WTC11 (cell line): ENCODE data around the gene CAMSAP3. TPM values are rescaled to one million over a fixed set of nuclear protein-coding genes. Genes with fewer than 3 reads are reported as not detected.

Source experiments
- ATAC-seq: fragments of 200-7000 bp; cut with Tn5 transposase; 2 replicates; pipeline ENCODE4 v1.10.0; 2021; ENCODE audit warnings: mild to moderate bottlenecking, moderate library complexity
- CTCF ChIA-PET: fragments of 300-600 bp; sonication (Branson Sonifier 250); formaldehyde crosslinking; loops from one replicate; lab custom pipeline; 2021; ENCODE audit warnings: antibody characterized with exemption; lab: Charles Lee
- POLR2A ChIA-PET: fragments of 350-600 bp; sonication (Branson Sonifier 250); formaldehyde crosslinking; loops from one replicate; lab custom pipeline; 2021; ENCODE audit warnings: antibody characterized with exemption; lab: Charles Lee
- DNase-seq: peaks from one replicate; pipeline ENCODE4 v3.0.0; 2021; ENCODE audit warnings: low spot score
- H3K27ac Mint-ChIP-seq: 2 replicates; pipeline ENCODE4 v1.8.0; 2021; ENCODE audit warnings: mixed read lengths
- H3K27me3 Mint-ChIP-seq: 2 replicates; pipeline ENCODE4 v1.8.0; 2021; ENCODE audit warnings: low read depth, mild to moderate bottlenecking, moderate library complexity, mixed read lengths
- H3K36me3 Mint-ChIP-seq: 2 replicates; pipeline ENCODE4 v1.8.0; 2021; ENCODE audit warnings: mixed read lengths
- H3K4me1 Mint-ChIP-seq: 2 replicates; pipeline ENCODE4 v1.8.0; 2022; ENCODE audit warnings: mixed read lengths
- H3K4me3 Mint-ChIP-seq: 2 replicates; pipeline ENCODE4 v1.8.0; 2021; ENCODE audit warnings: mild to moderate bottlenecking, moderate library complexity, mixed read lengths
- H3K9me3 Mint-ChIP-seq: 2 replicates; pipeline ENCODE4 v1.8.0; 2021; ENCODE audit warnings: mixed read lengths
- E2F5 ChIP-seq: sonication (generic); formaldehyde crosslinking; IDR thresholded peaks from 2 replicates; pipeline ENCODE4 v1.8.1; 2022; ENCODE audit warnings: mild to moderate bottlenecking, moderate library complexity, missing genetic modification reagents
- ETV6 ChIP-seq: sonication (generic); formaldehyde crosslinking; IDR thresholded peaks from 2 replicates; pipeline ENCODE4 v1.8.1; 2022; ENCODE audit warnings: mild to moderate bottlenecking, missing genetic modification reagents
- GABPB1 ChIP-seq: sonication (generic); formaldehyde crosslinking; IDR thresholded peaks from 2 replicates; pipeline ENCODE4 v1.8.1; 2023; ENCODE audit warnings: mild to moderate bottlenecking, missing genetic modification reagents
- NFATC4 ChIP-seq: fragments of 250-450 bp; sonication (Bioruptor Pico); IDR thresholded peaks from 2 replicates; pipeline ENCODE4 v1.9.0; 2021; ENCODE audit warnings: mild to moderate bottlenecking
- NR1H2 ChIP-seq: sonication (generic); formaldehyde crosslinking; IDR thresholded peaks from 2 replicates; pipeline ENCODE4 v1.9.0; 2021; ENCODE audit warnings: mild to moderate bottlenecking, moderate library complexity, missing genetic modification reagents
- PRRX2 ChIP-seq: fragments of 250-450 bp; sonication (Bioruptor Pico); IDR thresholded peaks from 2 replicates; pipeline ENCODE4 v1.8.0; 2021; ENCODE audit warnings: mild to moderate bottlenecking
- SMAD4 ChIP-seq: sonication (generic); formaldehyde crosslinking; IDR thresholded peaks from 2 replicates; pipeline ENCODE4 v1.8.0; 2022; ENCODE audit warnings: mild to moderate bottlenecking, missing genetic modification reagents
- SOX15 ChIP-seq: fragments of 250-450 bp; sonication (Bioruptor Pico); IDR thresholded peaks from 2 replicates; pipeline ENCODE4 v1.9.0; 2021; ENCODE audit warnings: mild to moderate bottlenecking
- ZNF425 ChIP-seq: fragments of 250-450 bp; sonication (Bioruptor Pico); conservative IDR thresholded peaks from 2 replicates; pipeline ENCODE4 v1.9.0; 2021; ENCODE audit warnings: mild to moderate bottlenecking
- ZNF532 ChIP-seq: fragments of 250-450 bp; sonication (Bioruptor Pico); IDR thresholded peaks from 2 replicates; pipeline ENCODE4 v1.9.0; 2021; ENCODE audit warnings: mild to moderate bottlenecking, borderline replicate concordance
- total RNA-seq: library from RNA; stranded (reverse); gene quantifications from 3 replicates; pipeline ENCODE4 v1.2.3, GENCODE V29; 2021
- TF ChIP-seq, protein P1 (sequence below): sonication (generic); formaldehyde crosslinking; IDR thresholded peaks from 2 replicates; pipeline ENCODE4 v1.8.0; 2023; ENCODE audit warnings: missing genetic modification reagents, mild to moderate bottlenecking, borderline replicate concordance
- TF ChIP-seq, protein P2 (sequence below): sonication (generic); formaldehyde crosslinking; IDR thresholded peaks from 2 replicates; pipeline ENCODE4 v1.8.0; 2022; ENCODE audit warnings: mild to moderate bottlenecking, missing genetic modification reagents
- TF ChIP-seq, protein P3 (sequence below): sonication (generic); formaldehyde crosslinking; conservative IDR thresholded peaks from 2 replicates; pipeline ENCODE4 v1.8.1; 2022; ENCODE audit warnings: mild to moderate bottlenecking, missing genetic modification reagents
- TF ChIP-seq, protein P4 (sequence below): sonication (generic); formaldehyde crosslinking; IDR thresholded peaks from 2 replicates; pipeline ENCODE4 v1.8.0; 2023; ENCODE audit warnings: missing genetic modification reagents
- TF ChIP-seq, protein P5 (sequence below): sonication (generic); formaldehyde crosslinking; IDR thresholded peaks from 2 replicates; pipeline ENCODE4 v1.8.1; 2023; ENCODE audit warnings: mild to moderate bottlenecking, missing genetic modification reagents, borderline replicate concordance

Gene CAMSAP3
- total RNA-seq, 1 experiment from 2014 or later, result 27.8 TPM

DNA sequence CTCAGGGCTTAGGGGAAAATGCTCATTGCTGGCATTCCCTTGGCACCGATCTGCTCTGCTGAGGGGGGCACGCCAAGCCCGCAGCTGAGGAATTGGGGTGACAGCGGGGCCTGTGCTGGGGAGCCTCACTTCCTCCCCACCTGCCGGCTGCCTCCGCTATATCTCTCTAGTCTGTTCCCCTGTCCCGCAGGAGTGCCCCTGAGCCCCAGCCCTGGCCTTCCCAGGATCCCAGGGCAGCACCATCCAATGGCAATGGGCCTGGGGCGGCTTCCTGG lies 50.7 kb downstream of the CAMSAP3 start:
- no peak for DNase-seq
- CTCF ChIA-PET, result no interaction called here
- Mint-ChIP-seq H3K27ac (no peak overlapping the region), H3K4me3 (no peak overlapping the region)
- POLR2A ChIA-PET, result no interaction called here
- TF ChIP-seq NFATC4 (CRISPR knock-in tag) (no peak), PRRX2 (CRISPR knock-in tag) (no peak), ZNF425 (CRISPR knock-in tag) (no peak), GABPB1 (CRISPR knock-in tag) (no peak), E2F5 (CRISPR knock-in tag) (no peak), ZNF532 (CRISPR knock-in tag) (no peak), SOX15 (CRISPR knock-in tag) (no peak), SMAD4 (CRISPR knock-in tag) (no peak), NR1H2 (CRISPR knock-in tag) (no peak), ETV6 (no peak)
- TF ChIP-seq, protein P1, sequence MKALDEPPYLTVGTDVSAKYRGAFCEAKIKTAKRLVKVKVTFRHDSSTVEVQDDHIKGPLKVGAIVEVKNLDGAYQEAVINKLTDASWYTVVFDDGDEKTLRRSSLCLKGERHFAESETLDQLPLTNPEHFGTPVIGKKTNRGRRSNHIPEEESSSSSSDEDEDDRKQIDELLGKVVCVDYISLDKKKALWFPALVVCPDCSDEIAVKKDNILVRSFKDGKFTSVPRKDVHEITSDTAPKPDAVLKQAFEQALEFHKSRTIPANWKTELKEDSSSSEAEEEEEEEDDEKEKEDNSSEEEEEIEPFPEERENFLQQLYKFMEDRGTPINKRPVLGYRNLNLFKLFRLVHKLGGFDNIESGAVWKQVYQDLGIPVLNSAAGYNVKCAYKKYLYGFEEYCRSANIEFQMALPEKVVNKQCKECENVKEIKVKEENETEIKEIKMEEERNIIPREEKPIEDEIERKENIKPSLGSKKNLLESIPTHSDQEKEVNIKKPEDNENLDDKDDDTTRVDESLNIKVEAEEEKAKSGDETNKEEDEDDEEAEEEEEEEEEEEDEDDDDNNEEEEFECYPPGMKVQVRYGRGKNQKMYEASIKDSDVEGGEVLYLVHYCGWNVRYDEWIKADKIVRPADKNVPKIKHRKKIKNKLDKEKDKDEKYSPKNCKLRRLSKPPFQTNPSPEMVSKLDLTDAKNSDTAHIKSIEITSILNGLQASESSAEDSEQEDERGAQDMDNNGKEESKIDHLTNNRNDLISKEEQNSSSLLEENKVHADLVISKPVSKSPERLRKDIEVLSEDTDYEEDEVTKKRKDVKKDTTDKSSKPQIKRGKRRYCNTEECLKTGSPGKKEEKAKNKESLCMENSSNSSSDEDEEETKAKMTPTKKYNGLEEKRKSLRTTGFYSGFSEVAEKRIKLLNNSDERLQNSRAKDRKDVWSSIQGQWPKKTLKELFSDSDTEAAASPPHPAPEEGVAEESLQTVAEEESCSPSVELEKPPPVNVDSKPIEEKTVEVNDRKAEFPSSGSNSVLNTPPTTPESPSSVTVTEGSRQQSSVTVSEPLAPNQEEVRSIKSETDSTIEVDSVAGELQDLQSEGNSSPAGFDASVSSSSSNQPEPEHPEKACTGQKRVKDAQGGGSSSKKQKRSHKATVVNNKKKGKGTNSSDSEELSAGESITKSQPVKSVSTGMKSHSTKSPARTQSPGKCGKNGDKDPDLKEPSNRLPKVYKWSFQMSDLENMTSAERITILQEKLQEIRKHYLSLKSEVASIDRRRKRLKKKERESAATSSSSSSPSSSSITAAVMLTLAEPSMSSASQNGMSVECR (CRISPR knock-in tag), result no peak
- TF ChIP-seq, protein P2, sequence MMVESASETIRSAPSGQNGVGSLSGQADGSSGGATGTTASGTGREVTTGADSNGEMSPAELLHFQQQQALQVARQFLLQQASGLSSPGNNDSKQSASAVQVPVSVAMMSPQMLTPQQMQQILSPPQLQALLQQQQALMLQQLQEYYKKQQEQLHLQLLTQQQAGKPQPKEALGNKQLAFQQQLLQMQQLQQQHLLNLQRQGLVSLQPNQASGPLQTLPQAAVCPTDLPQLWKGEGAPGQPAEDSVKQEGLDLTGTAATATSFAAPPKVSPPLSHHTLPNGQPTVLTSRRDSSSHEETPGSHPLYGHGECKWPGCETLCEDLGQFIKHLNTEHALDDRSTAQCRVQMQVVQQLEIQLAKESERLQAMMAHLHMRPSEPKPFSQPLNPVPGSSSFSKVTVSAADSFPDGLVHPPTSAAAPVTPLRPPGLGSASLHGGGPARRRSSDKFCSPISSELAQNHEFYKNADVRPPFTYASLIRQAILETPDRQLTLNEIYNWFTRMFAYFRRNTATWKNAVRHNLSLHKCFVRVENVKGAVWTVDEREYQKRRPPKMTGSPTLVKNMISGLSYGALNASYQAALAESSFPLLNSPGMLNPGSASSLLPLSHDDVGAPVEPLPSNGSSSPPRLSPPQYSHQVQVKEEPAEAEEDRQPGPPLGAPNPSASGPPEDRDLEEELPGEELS (CRISPR knock-in tag), result no peak
- TF ChIP-seq, protein P3, sequence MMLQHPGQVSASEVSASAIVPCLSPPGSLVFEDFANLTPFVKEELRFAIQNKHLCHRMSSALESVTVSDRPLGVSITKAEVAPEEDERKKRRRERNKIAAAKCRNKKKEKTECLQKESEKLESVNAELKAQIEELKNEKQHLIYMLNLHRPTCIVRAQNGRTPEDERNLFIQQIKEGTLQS, result no peak
- TF ChIP-seq, protein P4, sequence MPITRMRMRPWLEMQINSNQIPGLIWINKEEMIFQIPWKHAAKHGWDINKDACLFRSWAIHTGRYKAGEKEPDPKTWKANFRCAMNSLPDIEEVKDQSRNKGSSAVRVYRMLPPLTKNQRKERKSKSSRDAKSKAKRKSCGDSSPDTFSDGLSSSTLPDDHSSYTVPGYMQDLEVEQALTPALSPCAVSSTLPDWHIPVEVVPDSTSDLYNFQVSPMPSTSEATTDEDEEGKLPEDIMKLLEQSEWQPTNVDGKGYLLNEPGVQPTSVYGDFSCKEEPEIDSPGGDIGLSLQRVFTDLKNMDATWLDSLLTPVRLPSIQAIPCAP (CRISPR knock-in tag), result no peak
- TF ChIP-seq, protein P5, sequence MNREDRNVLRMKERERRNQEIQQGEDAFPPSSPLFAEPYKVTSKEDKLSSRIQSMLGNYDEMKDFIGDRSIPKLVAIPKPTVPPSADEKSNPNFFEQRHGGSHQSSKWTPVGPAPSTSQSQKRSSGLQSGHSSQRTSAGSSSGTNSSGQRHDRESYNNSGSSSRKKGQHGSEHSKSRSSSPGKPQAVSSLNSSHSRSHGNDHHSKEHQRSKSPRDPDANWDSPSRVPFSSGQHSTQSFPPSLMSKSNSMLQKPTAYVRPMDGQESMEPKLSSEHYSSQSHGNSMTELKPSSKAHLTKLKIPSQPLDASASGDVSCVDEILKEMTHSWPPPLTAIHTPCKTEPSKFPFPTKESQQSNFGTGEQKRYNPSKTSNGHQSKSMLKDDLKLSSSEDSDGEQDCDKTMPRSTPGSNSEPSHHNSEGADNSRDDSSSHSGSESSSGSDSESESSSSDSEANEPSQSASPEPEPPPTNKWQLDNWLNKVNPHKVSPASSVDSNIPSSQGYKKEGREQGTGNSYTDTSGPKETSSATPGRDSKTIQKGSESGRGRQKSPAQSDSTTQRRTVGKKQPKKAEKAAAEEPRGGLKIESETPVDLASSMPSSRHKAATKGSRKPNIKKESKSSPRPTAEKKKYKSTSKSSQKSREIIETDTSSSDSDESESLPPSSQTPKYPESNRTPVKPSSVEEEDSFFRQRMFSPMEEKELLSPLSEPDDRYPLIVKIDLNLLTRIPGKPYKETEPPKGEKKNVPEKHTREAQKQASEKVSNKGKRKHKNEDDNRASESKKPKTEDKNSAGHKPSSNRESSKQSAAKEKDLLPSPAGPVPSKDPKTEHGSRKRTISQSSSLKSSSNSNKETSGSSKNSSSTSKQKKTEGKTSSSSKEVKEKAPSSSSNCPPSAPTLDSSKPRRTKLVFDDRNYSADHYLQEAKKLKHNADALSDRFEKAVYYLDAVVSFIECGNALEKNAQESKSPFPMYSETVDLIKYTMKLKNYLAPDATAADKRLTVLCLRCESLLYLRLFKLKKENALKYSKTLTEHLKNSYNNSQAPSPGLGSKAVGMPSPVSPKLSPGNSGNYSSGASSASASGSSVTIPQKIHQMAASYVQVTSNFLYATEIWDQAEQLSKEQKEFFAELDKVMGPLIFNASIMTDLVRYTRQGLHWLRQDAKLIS (CRISPR knock-in tag), result no peak
- TF ChIP-seq, all 79 proteins: peak for 0
- no peaks in the 10 kb centered on the region for H3K36me3 Mint-ChIP-seq
- no peaks in the 10 kb centered on the region for H3K9me3 Mint-ChIP-seq
- no peak for ATAC-seq
- no peaks in the 10 kb centered on the region for H3K4me1 Mint-ChIP-seq
- peaks cover 12% of the 10 kb centered on the region for H3K27me3 Mint-ChIP-seq
